Body of pancreas (tissue), 4 donors: Measurements from ENCODE around the gene KCNQ4.

Source experiments
- POLR2A ChIP-seq, 3 donors: fragments of 450-650 bp; IDR thresholded peaks; one replicate each; pipeline ENCODE4 v1.6.1; 2016; ENCODE audit warnings: antibody characterized with exemption in 3 of 3, mild to moderate bottlenecking in 2 of 3
- TF ChIP-seq, protein P1 (sequence below), 7 experiments: fragments of 450-650 bp in 4 of 7; fragments of 200-600 bp in 3 of 7; sonication (generic) in 3 of 7; IDR thresholded peaks; one replicate each; pipeline ENCODE4 v1.5.1; 2016 to 2019; ENCODE audit warnings: antibody characterized with exemption in 7 of 7

- TF ChIP-seq, protein P1, sequence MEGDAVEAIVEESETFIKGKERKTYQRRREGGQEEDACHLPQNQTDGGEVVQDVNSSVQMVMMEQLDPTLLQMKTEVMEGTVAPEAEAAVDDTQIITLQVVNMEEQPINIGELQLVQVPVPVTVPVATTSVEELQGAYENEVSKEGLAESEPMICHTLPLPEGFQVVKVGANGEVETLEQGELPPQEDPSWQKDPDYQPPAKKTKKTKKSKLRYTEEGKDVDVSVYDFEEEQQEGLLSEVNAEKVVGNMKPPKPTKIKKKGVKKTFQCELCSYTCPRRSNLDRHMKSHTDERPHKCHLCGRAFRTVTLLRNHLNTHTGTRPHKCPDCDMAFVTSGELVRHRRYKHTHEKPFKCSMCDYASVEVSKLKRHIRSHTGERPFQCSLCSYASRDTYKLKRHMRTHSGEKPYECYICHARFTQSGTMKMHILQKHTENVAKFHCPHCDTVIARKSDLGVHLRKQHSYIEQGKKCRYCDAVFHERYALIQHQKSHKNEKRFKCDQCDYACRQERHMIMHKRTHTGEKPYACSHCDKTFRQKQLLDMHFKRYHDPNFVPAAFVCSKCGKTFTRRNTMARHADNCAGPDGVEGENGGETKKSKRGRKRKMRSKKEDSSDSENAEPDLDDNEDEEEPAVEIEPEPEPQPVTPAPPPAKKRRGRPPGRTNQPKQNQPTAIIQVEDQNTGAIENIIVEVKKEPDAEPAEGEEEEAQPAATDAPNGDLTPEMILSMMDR (IDR thresholded peaks at IDR 0.05): no peak
- no peak for TF ChIP-seq POLR2A (IDR thresholded peaks at IDR 0.05)
These were observed 39.7 kb upstream of the KCNQ4 start for GRCh38 chr1:40743860-40744259.
